ENCODE data around the gene IGF2R.
A peak's percentile ranks its signal among the peaks of the same experiment; 100 is the strongest.

The IGF2R gene

GRCh38 chr6:160010067-160010466 is 41.2 kb downstream of the IGF2R start:
- no peak overlapping the region for H3K4me3 ChIP-seq (ENCODE audit: low read depth, low read length)
- TF ChIP-seq CTCF (conservative IDR thresholded peaks at IDR 0.05; ENCODE audit: low read depth, low read length) = no peak
- DNase-seq (ENCODE audit: low read depth) = peak; percentile 99

- H3K4me3 ChIP-seq (ENCODE audit: low read depth, low read length) = no peak overlapping the region
- no peak for TF ChIP-seq CTCF (conservative IDR thresholded peaks at IDR 0.05; ENCODE audit: low read depth, low read length)
- peak; percentile 31 for DNase-seq (ENCODE audit: low read depth)
Observed at GRCh38 chr6:160013987-160014868, 45.3 kb downstream of the IGF2R start.

- TF ChIP-seq CTCF (conservative IDR thresholded peaks at IDR 0.05; ENCODE audit: low read depth, low read length) = no peak
- H3K4me3 ChIP-seq (ENCODE audit: low read depth, low read length) = no peak overlapping the region
- DNase-seq (ENCODE audit: low read depth) = no peak
Observed at GRCh38 chr6:160014869-160015182, 45.9 kb downstream of the IGF2R start.

GRCh38 chr6:160015778-160016684 is 47.1 kb downstream of the IGF2R start:
- no peak for DNase-seq (ENCODE audit: low read depth)
- TF ChIP-seq CTCF (conservative IDR thresholded peaks at IDR 0.05; ENCODE audit: low read depth, low read length) = no peak
- no peak overlapping the region for H3K4me3 ChIP-seq (ENCODE audit: low read depth, low read length)

GRCh38 chr6:160022101-160022500 is 53.2 kb downstream of the IGF2R start:
- DNase-seq (ENCODE audit: low read depth) = no peak
- TF ChIP-seq CTCF (conservative IDR thresholded peaks at IDR 0.05; ENCODE audit: low read depth, low read length) = no peak

GRCh38 chr6:160022793-160023192 is 53.9 kb downstream of the IGF2R start:
- DNase-seq (ENCODE audit: low read depth) = no peak
- no peak for TF ChIP-seq CTCF (conservative IDR thresholded peaks at IDR 0.05; ENCODE audit: low read depth, low read length)

More at GRCh38 chr6:160022101-160022500, 53.2 kb downstream of the IGF2R start:
- no peak overlapping the region for H3K4me3 ChIP-seq (ENCODE audit: low read depth, low read length)

More at GRCh38 chr6:160022793-160023192, 53.9 kb downstream of the IGF2R start:
- H3K4me3 ChIP-seq (ENCODE audit: low read depth, low read length) = no peak overlapping the region

Data from choroid plexus epithelial cell (primary cell).